ENCODE measurements around the gene NTN1. TPM values are rescaled to one million over a fixed set of nuclear protein-coding genes. Genes with fewer than 3 reads are reported as not detected.

The NTN1 gene
- total RNA-seq, 2 experiments from 2014 or later, result not detected

DNA sequence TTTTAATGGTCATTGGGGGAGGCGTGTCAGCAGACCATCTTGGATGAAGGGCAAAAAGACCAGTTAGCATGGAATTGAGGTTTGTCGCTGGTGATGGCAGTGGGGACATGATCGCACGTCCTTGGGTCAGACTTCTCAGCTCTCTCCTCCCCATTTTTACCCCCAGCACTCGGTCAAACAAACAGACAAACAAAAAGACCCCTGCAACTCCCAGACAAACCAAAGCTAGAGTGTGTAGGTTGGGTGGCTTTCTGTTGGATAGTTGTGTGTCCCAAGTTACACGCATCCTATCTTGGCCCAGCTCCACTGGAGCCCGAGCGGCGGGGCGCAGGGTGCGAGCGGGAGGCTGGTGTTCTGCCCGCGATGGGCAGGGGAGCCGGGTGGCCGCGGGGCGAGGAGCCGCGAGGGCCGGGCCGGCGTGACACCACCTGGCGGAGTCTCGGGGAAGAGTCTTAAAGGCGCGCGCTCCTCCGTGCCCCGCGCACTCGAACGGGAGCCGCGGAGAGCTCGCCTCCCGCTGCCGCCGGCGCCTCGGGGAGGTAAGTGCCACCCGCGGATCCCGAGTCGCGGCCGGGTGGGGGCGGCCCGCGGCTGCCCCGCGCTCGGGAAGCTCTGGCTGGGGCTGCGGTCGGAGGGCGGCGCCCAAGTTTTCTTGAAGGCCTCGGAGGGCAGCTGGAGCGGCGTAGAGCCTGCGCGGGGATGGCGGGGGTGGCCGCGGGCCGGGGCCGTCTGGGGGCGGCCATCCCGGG is 18.5 kb upstream of the NTN1 start:
- CTCF ChIA-PET (ENCODE audit: unreplicated experiment), result no interaction called here
- TF ChIP-seq EZH2phosphoT487 (IDR thresholded peaks at IDR 0.05; ENCODE audit: borderline replicate concordance, low read depth, low read length), result no peak
- TF ChIP-seq, protein P1, sequence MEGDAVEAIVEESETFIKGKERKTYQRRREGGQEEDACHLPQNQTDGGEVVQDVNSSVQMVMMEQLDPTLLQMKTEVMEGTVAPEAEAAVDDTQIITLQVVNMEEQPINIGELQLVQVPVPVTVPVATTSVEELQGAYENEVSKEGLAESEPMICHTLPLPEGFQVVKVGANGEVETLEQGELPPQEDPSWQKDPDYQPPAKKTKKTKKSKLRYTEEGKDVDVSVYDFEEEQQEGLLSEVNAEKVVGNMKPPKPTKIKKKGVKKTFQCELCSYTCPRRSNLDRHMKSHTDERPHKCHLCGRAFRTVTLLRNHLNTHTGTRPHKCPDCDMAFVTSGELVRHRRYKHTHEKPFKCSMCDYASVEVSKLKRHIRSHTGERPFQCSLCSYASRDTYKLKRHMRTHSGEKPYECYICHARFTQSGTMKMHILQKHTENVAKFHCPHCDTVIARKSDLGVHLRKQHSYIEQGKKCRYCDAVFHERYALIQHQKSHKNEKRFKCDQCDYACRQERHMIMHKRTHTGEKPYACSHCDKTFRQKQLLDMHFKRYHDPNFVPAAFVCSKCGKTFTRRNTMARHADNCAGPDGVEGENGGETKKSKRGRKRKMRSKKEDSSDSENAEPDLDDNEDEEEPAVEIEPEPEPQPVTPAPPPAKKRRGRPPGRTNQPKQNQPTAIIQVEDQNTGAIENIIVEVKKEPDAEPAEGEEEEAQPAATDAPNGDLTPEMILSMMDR (conservative IDR thresholded peaks at IDR 0.05; ENCODE audit: low read length), result no peak
- BruUV-seq (replicated peaks), result no TSS peak
- Histone ChIP-seq H3K9me3 (ENCODE audit: low read length) (no peaks in the 10 kb centered on the region), H3K9me2 (ENCODE audit: insufficient read depth, low read length) (no peaks in the 10 kb centered on the region), H3K36me3 (ENCODE audit: insufficient read depth, low read length) (no peaks in the 10 kb centered on the region), H3K4me1 (ENCODE audit: insufficient read depth, low read length, poor library complexity, severe bottlenecking) (peaks cover 4% of the 10 kb centered on the region), H2AFZ (ENCODE audit: low read length) (no peak overlapping the region), H4K20me1 (ENCODE audit: insufficient read depth, low read length) (no peaks in the 10 kb centered on the region), H3K4me2 (ENCODE audit: low read length) (no peak overlapping the region), H3K27ac (ENCODE audit: low read depth, low read length, poor library complexity, severe bottlenecking) (no peak overlapping the region), H3K4me3 (ENCODE audit: low read depth, low read length, poor library complexity, severe bottlenecking) (no peak overlapping the region), H3K79me2 (ENCODE audit: insufficient read depth, low read depth, low read length) (no peaks in the 10 kb centered on the region)
- POLR2A ChIA-PET, result no interaction called here
- intact Hi-C loops (cut with micrococcal nuclease; ENCODE audit: unreplicated experiment), result no loop called here
- no peak for DNase-seq (ENCODE audit: low spot score)

DNA sequence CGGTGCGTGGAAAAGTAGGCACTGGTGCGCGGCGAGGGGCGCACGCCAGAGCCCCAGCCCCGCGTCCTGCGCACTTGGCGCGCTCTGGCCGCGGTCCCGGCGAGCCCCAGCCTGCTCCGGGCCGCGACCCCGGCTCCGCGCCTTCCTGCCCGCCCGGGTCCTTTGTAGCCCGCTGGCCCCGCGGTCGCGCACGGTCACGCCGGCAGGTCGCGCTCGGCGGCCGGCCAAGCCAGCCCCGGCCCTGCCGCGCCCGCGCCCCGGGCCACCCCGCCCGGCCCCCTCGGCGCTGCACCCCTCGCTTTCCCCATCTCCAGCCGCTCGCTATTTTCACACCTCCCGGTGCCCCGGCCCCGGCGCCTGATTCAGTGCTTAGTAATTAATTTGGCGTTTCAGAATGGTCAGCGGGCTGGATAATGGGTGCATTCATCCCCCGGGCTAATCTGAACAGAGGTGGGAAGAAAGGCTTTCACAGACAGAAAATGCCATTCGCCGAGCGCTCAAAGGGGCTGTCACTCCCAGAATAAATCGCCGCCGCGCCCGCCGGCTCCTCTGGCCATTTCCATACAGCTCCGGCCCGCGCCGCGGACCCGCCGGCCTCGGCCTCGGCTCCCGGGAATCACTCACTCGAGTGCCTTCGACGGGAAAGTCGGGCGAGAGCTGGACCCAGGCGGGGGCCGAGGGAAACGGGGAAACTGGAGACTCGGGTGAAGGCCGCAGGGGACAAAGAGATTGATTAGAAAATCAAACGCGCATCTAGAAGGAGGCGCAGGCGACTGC is 17.8 kb upstream of the NTN1 start:
- POLR2A ChIA-PET, result no interaction called here
- intact Hi-C loops (cut with micrococcal nuclease; ENCODE audit: unreplicated experiment), result no loop called here
- H3K9me2 ChIP-seq (ENCODE audit: insufficient read depth, low read length), result no peaks in the 10 kb centered on the region
- peaks cover 4% of the 10 kb centered on the region for H3K4me1 ChIP-seq (ENCODE audit: insufficient read depth, low read length, poor library complexity, severe bottlenecking)
- TF ChIP-seq, protein P1 (conservative IDR thresholded peaks at IDR 0.05; ENCODE audit: low read length), result no peak
- TF ChIP-seq EZH2phosphoT487 (IDR thresholded peaks at IDR 0.05; ENCODE audit: borderline replicate concordance, low read depth, low read length), result no peak
- no peaks in the 10 kb centered on the region for H4K20me1 ChIP-seq (ENCODE audit: insufficient read depth, low read length)
- BruUV-seq (replicated peaks), result no TSS peak
- DNase-seq (ENCODE audit: low spot score), result no peak
- no peak overlapping the region for H3K4me2 ChIP-seq (ENCODE audit: low read length)
- CTCF ChIA-PET (ENCODE audit: unreplicated experiment), result no interaction called here
- H3K9me3 ChIP-seq (ENCODE audit: low read length), result no peaks in the 10 kb centered on the region
- H3K79me2 ChIP-seq (ENCODE audit: insufficient read depth, low read depth, low read length), result no peaks in the 10 kb centered on the region
- H3K27ac ChIP-seq (ENCODE audit: low read depth, low read length, poor library complexity, severe bottlenecking), result no peak overlapping the region
- no peak overlapping the region for H3K4me3 ChIP-seq (ENCODE audit: low read depth, low read length, poor library complexity, severe bottlenecking)
- H2AFZ ChIP-seq (ENCODE audit: low read length), result no peak overlapping the region
- H3K36me3 ChIP-seq (ENCODE audit: insufficient read depth, low read length), result no peaks in the 10 kb centered on the region

Measured in OCI-LY7 (cell line).